22Rv1 (cell line): Measurements from ENCODE around the gene CHI3L2.

ENCODE experiments used
- H3K27ac ChIP-seq: fragments of 450-650 bp; 2 replicates; pipeline ENCODE4 v1.5.1; 2017
- CTCF ChIP-seq: fragments of 450-650 bp; IDR thresholded peaks from 2 replicates; pipeline ENCODE4 v1.5.1; 2017; ENCODE audit warnings: mild to moderate bottlenecking
- ZFX ChIP-seq: fragments of 450-650 bp; IDR thresholded peaks from 2 replicates; pipeline ENCODE4 v1.6.1; 2017; ENCODE audit warnings: antibody characterized with exemption, borderline replicate concordance

Gene CHI3L2

GRCh38 chr1:111290104-111290503 lies 62.6 kb downstream of the CHI3L2 start:
- H3K27ac ChIP-seq: no peak overlapping the region
- TF ChIP-seq ZFX: no peak
- TF ChIP-seq CTCF: no peak

GRCh38 chr1:111290630-111291029 lies 63.1 kb downstream of the CHI3L2 start, which contains the start of gene CHIA:
CHIA (plus strand) TSS chr1:111290851; CDS start chr1:111310468, 19,617 bp downstream.
- TF ChIP-seq ZFX (no peak), CTCF (no peak)
- H3K27ac ChIP-seq: no peak within 1 kb of the TSS
